Activated CD8-positive, alpha-beta memory T cell treated with anti-CD3 and anti-CD28 coated beads, Interleukin-2, amount 50 U/mL, for 1 hour (primary cell): ENCODE measurements around the gene PIK3R3.
"Not testable (repeated sequence)": the region's sequence is repeated elsewhere in the genome, so short reads cannot be mapped to it uniquely, and the experiment has no call there.

Experiments used
- DNase-seq: peaks from one replicate; pipeline ENCODE4 v3.0.0-alpha.2; 2020; ENCODE audit errors: extremely low read depth

PIK3R3 gene

DNA sequence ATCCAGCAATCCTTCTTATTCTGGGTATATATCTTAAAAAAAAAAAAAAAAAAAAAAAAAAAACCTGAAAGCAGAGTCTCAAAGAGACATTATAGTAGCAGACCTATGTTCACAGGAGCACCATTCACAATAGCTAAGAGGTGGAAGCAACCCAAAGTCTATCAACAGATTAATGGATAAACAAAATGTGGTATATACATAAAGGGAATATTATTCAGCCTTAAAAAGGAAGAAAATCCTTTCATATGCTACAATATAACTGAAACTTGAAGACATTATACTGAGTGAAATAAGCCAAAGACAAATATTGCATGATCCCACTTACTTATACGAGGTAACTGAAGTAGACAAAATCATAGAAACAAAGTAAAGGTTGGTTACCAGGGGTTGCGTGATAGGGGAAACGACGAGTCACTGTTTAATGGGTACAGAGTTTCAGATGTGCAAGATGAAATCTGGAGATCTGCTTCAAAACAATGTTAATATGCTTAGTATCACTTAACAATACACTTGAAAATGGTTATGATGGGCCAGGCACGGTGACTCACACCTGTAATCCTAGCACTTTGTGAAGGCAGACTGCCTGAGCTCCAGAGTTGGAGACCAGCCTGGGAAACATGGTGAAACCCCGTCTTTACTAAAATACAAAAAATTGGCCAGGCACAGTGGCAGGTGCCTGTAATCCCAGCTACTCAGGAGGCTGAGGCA is 29.5 kb downstream of the PIK3R3 start:
- DNase-seq, result no peak

DNA sequence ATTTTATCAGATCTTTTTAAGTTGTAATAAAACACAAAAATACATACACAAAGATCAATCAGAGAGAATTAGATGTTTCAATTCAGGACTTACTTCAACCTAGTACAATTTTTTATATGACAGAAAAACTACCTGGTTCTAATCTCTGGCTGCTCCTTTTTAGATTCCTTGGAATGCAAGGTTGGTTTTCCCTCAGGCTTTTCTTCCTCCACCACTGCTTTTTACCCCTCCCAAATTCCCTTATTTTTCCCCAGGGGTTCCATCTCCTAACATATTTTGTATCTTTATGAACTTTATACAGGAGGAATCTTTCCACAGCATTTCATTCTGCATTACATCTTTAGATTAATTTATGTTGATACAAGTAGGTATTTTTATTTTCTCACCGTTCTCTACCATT is 33.2 kb downstream of the PIK3R3 start:
- DNase-seq, result no peak

DNA sequence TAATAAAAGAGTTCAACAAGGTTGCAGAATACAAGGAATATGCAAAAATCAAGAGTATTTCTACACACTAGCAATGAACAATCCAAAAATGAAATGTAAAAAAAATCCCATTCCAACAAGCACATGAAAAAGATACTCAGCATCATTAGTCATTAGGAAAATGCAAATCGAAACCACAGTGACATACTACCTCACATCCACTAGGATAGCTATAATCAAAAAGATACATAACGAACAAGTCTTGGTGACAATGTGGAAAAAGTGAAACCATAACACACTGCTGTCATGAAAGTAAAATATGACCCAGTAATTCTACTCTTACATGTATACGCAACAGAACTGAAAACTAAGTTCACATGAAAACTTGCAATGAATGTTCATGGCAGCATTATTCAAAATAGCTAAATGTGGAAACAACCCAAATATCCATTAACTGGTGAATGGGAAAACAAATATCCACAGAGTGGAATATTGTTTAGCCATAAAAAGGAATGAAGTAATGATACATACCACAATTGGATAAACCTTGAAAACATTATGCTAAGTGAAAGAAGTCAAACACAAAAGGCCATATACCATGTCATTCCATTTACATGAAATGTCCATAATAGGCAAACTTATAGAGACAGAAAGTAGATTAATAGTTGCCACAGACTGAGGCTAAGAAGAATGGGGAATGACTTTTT is 34.3 kb downstream of the PIK3R3 start:
- no peak for DNase-seq

- no peak for DNase-seq
Observed at GRCh38 chr1:46097149-46097472, 35.3 kb downstream of the PIK3R3 start.

DNA sequence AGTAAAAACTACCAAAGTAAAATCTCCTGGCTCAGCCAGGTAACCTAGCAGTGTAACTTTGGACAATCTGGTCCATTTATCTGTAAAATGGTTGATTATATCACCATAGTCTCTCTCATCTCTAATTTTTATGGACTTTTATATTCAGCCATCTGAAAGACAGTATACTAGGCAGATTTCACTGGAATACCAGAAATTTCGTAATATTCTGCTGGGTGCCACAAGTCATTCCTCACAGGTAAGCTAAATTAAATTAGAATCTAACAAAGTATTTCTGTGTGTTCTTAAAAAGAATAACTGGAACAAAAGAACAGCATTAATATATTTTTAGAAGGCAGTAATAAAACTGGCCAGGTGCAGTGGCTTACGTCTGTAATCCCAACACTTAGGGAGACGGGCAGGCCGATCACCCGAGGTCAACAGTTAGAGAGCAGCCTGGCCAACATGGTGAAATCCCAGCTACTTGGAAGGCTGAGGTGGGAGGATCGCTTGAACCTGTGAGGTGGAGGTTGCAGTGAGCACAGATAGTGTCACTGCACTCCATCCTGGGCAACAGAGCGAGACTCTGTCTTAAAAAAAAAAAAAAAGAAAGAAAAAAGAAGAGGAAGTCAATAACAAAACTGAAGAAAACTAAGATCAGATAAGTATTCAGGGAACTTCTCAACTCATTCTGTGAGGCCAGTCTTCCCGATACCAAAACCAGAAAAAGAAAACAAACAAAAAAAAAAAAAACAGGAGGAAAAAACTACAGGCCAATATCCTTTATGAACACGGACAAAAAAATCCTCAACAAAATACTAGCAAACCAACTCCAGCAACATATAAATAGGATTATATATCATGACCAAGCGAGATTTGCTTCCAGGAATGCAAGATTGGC is 35.9 kb downstream of the PIK3R3 start:
- DNase-seq, result no peak

DNA sequence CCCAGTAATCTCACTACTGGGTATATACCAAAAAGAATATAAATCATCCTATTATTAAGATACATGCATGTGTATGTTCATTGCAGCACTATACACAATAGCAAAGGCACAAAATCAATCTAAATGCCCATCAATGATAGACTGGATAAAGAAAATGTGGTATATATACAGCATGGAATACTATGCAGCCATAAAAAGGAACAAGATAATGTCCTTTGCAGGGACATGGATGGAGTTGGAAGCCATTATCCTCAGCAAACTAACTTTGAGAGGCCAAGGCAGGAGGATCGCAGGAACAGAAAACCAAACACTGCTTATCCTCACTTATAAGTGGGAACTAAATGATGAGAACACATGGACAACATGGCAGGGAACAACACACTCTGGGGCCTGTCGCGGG is 37.3 kb downstream of the PIK3R3 start:
- not testable (repeated sequence) for DNase-seq

GRCh38 chr1:46094471-46095005 is 37.9 kb downstream of the PIK3R3 start:
- DNase-seq, result no peak

DNA sequence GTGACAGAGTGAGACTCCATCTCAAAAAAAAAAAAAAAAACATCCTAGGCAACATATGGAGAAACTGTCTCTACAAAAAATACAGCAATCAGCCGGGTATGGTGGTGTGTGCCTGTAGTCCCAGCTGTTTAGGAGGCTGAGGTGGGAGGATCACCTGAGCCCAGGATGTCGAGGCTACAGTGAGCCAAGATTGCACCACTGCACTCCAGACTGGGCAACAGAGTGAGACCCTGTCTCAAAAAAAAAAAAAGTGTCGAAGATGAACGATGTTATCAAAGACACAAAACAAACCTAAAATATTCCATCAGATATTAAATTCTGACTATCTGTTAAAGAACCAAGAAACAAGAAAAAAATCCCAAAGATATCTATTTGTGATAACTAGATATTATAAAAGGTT is 38.6 kb downstream of the PIK3R3 start:
- not testable (repeated sequence) for DNase-seq

GRCh38 chr1:46087891-46088290 is 44.5 kb downstream of the PIK3R3 start:
- DNase-seq, result no peak

DNA sequence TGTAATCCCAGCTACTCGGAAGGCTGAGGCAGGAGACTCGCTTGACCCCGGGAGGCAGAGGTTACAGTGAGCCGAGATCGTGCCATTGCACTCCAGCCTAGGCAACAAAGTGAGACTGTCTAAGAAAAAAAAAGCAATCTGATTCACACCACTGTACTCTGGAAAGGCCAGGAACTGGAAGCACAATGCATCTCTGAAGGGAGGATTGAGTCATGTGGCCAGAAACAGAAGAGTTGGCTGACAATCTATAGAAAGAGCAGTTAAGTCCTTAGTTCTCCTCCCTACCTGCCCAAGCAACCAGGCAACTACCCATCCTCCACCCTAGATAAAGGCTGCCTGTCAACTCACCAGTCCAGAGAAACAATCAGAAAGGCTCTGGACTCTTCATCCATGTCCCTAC is 45.9 kb downstream of the PIK3R3 start:
- DNase-seq, result no peak

DNA sequence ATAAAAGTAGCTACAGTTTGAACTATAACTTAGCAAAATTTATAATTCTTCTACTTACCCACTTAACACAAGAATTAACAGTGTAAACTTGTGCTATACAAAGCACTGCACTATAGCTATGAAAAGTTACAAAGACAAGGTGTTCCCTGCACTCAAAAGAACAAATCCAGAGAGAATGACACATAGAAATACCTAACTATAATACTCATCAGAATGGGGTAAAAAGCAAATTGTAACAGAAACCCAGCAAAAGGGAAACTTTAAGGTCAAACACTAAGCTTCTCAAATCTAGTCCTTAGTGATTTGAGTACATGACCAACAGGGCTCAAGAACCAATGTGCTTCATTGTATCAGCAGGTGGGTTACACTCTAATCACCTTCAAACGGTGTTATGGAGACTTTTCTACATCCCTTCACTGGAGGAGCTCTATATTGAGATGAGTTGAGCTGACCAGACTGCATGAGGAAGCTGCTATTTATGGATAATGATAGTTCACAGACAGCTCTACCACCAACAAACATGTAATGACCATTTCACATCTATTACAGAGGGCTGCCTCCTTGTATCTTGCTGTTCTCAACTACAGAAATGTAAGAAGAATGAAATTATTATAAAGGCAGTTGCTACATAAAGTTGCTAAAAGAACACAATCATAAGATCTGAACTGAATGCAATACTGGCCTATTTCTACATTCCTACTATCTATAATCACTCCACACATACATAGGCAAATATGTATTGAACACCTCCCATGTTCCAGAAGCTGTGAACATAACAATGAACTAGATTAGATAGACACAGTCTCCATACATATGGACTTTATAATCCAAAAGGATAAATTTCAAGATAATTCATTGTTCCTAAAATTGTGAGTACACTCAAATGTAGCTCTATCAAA is 47.6 kb downstream of the PIK3R3 start:
- DNase-seq, result no peak

DNA sequence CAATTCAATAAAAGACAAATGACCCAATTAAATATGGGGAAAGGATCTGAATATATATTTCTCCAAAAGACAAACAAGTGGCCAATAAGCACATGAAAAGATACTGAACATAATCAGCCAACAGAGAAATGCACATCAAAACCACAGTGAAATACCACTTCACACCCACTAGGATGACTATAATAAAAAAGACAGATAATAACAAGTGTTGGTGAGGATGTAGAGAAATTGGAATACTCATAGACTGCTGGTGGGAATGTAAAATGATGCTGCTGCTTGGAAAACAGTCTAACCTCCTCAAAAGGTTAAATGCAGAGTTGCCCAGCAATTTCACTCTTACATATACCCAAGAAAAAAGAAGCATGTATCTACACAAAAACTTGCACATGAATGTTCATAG is 48.9 kb downstream of the PIK3R3 start:
- no peak for DNase-seq

- no peak for DNase-seq
Observed at GRCh38 chr1:46081619-46082018, 50.8 kb downstream of the PIK3R3 start.

GRCh38 chr1:46081206-46081605 is 51.2 kb downstream of the PIK3R3 start:
- no peak for DNase-seq

DNA sequence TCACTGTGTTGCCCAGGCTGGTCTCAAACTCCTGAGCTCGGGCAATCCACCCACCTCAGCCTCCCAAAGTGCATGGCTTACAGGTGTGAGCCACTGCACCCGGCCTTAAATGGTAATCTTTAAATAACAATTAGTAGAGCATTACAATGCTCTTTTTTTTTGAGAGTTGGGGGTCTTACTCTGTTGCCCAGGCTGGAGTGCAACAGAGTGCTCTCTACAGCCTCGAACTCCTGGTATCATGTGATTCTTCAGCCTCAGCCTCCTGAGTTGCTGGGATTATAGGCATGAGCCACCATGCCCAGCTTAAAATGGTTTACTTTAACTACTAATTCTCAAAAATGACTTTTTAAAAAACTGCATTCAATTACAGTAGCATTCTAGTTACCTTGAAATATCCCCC is 52.2 kb downstream of the PIK3R3 start:
- DNase-seq, result no peak

- no peak for DNase-seq
Observed at GRCh38 chr1:46077644-46078043, 54.8 kb downstream of the PIK3R3 start.

- DNase-seq, result no peak
Observed at GRCh38 chr1:46076343-46076742, 56.1 kb downstream of the PIK3R3 start.

DNA sequence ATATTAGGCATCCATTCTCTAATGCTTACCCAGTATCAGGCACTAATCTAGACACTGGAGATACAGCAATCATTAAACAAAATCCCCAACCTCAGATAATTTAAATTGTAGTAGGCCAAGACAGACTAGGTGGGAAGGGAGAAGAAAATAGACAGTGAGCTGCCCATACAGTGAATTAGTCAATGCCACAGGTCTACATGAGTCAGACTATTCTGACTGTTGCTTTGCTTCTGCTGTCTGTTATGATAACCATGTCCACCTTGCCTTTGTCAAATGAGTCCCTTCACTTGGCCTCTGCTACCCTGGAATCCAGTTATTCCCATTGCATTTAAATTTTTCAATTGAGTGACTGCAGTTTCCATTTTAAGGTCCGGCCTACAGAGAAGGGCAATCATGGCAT is 59.5 kb downstream of the PIK3R3 start:
- DNase-seq, result no peak

DNA sequence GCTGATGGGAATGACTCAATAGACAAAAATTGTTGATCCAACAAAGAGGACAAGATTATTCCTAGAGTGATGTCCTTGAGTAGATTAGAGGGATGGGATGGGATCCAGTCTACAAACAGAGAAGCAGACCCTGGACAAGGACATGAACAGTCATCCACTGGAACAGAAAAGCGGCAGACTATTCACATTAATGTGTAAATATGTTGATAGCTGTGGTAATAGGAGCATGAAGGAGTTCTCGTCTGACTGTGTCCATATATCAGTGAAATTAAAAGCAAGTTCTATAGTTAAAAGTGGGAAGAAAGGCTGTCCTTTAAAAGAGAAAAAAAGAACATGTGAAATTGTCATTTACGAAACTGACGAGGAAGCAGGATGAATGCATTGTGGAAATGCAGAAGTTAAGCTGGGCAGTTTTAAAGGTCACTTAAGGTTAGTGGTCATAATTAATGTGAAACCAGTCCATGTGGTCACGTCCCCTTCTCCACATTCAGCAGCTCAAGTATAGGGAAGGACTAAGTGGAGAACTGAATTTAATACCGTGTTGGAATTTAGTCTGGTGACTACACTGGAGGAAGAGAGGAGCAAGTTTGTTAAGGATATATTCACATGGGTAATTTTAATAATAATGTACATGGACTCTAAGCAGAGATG is 62.1 kb downstream of the PIK3R3 start:
- no peak for DNase-seq

DNA sequence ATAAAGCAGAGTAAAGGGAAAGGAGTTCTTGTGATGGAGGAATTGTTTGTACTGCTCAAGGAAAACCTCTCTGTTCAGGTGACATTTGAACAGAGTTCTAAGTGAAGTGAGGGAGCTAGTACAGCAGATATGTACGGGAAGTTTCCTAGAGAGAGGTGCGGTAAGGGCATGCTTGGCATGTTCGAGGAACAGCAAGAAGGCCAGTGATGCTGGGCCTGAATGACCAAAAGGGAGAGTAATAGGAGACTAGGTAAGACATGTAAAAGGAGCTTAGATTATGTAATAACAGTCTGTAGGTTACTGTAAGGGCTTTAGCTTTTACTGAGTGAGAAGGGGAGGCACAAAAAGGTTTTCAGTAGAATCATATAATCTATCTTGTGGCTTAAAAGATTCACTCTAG is 63.9 kb downstream of the PIK3R3 start:
- DNase-seq, result no peak

GRCh38 chr1:46067652-46068051 is 64.8 kb downstream of the PIK3R3 start:
- DNase-seq, result no peak
